SH-SY5Y (cell line): ENCODE measurements around the gene ZNF648.

Source experiments
- GATA2 ChIP-seq: IDR thresholded peaks from 2 replicates; pipeline ENCODE4 v1.6.1; 2011; ENCODE audit warnings: mild to moderate bottlenecking, low read depth, low read length
- GATA3 ChIP-seq: IDR thresholded peaks from 2 replicates; pipeline ENCODE4 v1.6.1; 2011; ENCODE audit warnings: low read depth, mild to moderate bottlenecking, low read length, moderate library complexity

ZNF648 gene

GRCh38 chr1:182084487-182085316, 23.2 kb upstream of the ZNF648 start:
- TF ChIP-seq GATA3, result no peak
- no peak for TF ChIP-seq GATA2

- TF ChIP-seq GATA2, result no peak
Measured at GRCh38 chr1:182083851-182084486, 22.5 kb upstream of the ZNF648 start.

GRCh38 chr1:182080955-182081582, 19.6 kb upstream of the ZNF648 start:
- no peak for TF ChIP-seq GATA2
- no peak for TF ChIP-seq GATA3

- TF ChIP-seq GATA2 (no peak), GATA3 (no peak)
Measured at GRCh38 chr1:182080040-182080439, 18.5 kb upstream of the ZNF648 start.

- TF ChIP-seq GATA3, result no peak
- no peak for TF ChIP-seq GATA2
Measured at GRCh38 chr1:182071924-182072323, 10.4 kb upstream of the ZNF648 start.

- TF ChIP-seq GATA2 (no peak), GATA3 (no peak)
Measured at GRCh38 chr1:182069028-182069466, 7.5 kb upstream of the ZNF648 start.

GRCh38 chr1:182066934-182067333, 5.4 kb upstream of the ZNF648 start:
- TF ChIP-seq GATA2 (no peak), GATA3 (no peak)

GRCh38 chr1:182065126-182065845, 3.8 kb upstream of the ZNF648 start:
- TF ChIP-seq GATA3 (no peak), GATA2 (no peak)

GRCh38 chr1:182064611-182065010, 3.1 kb upstream of the ZNF648 start:
- TF ChIP-seq GATA2 (no peak), GATA3 (no peak)

GRCh38 chr1:182062223-182062622, 711 bp upstream of the ZNF648 start:
- TF ChIP-seq GATA3, result no peak
- no peak for TF ChIP-seq GATA2

- TF ChIP-seq GATA3 (no peak), GATA2 (no peak)
Measured at GRCh38 chr1:182060877-182061276, 635 bp downstream of the ZNF648 start.

- TF ChIP-seq GATA2, result no peak
- no peak for TF ChIP-seq GATA3
Measured at GRCh38 chr1:182059936-182060335, 1.6 kb downstream of the ZNF648 start.

- no peak for TF ChIP-seq GATA3
Measured at GRCh38 chr1:182056601-182057366, 4.7 kb downstream of the ZNF648 start.
